ENCODE data around the gene DNAH3. TPM values are rescaled to one million over a fixed set of nuclear protein-coding genes. Genes with fewer than 3 reads are reported as not detected.

Gene DNAH3
- total and polyA plus RNA-seq, 2 experiments from 2014 or later, result 0.70 to 1.3 TPM

GRCh38 chr16:21186326-21186691 lies 35.7 kb upstream of the DNAH3 start:
- no peak overlapping the region for H3K4me2 ChIP-seq
- no peaks in the 10 kb centered on the region for H3F3A ChIP-seq (replicated peaks; ENCODE audit: low read depth)
- no peaks in the 10 kb centered on the region for H4K20me1 ChIP-seq (replicated peaks; ENCODE audit: insufficient read depth)
- DNase-seq (ENCODE audit: low spot score), result no peak
- Mint-ChIP-seq H3K4me1 (no peaks in the 10 kb centered on the region), H3K9me3 (peaks cover 27% of the 10 kb centered on the region), H3K27ac (no peak overlapping the region), H3K27me3 (ENCODE audit: insufficient read depth, low read depth, poor library complexity) (no peaks in the 10 kb centered on the region), H3K4me3 (no peak overlapping the region), H3K36me3 (ENCODE audit: low read depth) (peaks cover 34% of the 10 kb centered on the region)
- no peak overlapping the region for H3K4me3 ChIP-seq
- peaks cover 11% of the 10 kb centered on the region for H3K36me3 ChIP-seq (ENCODE audit: insufficient read depth)
- TF ChIP-seq STAT1 (IDR thresholded peaks at IDR 0.05; ENCODE audit: unreplicated experiment) (no peak), ETS1 (IDR thresholded peaks at IDR 0.05) (no peak), POLR2AphosphoS5 (IDR thresholded peaks at IDR 0.05; ENCODE audit: low read depth) (no peak), ZNF114 (CRISPR knock-in tag; IDR thresholded peaks at IDR 0.05) (no peak), NANOG (IDR thresholded peaks at IDR 0.05; ENCODE audit: borderline replicate concordance) (no peak), EZH2 (IDR thresholded peaks at IDR 0.05; ENCODE audit: low read depth, unreplicated experiment) (no peak), CTCF (conservative IDR thresholded peaks at IDR 0.05; ENCODE audit: low read depth in 2 of 2) (no peak), ZNF462 (CRISPR knock-in tag; IDR thresholded peaks at IDR 0.05) (no peak), EZH2phosphoT487 (IDR thresholded peaks at IDR 0.05; ENCODE audit: unreplicated experiment) (no peak), JUNB (IDR thresholded peaks at IDR 0.05; ENCODE audit: unreplicated experiment) (no peak)
- no peak overlapping the region for H3K27ac ChIP-seq (ENCODE audit: low read depth)
- no peak for ATAC-seq
- no peaks in the 10 kb centered on the region for H3K79me2 ChIP-seq (replicated peaks; ENCODE audit: insufficient read depth)
- no peaks in the 10 kb centered on the region; the same call in 1 of the 2 replicates for H3K9me2 ChIP-seq (ENCODE audit: insufficient read depth)
- H3K27me3 ChIP-seq (ENCODE audit: insufficient read depth), result no peaks in the 10 kb centered on the region
- no peak overlapping the region for H2AFZ ChIP-seq
- H3K4me1 ChIP-seq (ENCODE audit: insufficient read depth), result no peaks in the 10 kb centered on the region

Data from GM23338 (cell line).